Measurements from ENCODE around the gene MED6.

MED6 gene

DNA sequence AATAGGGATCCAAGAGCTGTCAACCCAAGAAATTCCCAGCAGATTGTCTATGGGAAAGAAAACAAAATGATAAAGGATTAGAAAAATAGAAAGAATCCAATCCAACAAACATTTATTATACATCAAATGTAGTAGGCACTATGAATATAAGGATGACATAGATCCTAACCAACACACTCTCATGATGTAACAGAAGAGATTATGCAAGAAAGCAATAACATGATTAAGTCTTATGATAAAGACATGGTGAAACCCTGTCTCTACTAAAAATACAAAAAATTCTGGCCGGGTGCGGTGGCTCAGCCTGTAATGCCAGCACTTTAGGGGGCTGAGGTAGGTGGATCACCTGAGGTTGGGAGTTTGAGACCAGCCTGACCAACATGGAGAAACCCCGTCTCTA, 2.7 kb downstream of the MED6 start:
- no peak for DNase-seq (ENCODE audit: low read depth in 2 of 2)

DNA sequence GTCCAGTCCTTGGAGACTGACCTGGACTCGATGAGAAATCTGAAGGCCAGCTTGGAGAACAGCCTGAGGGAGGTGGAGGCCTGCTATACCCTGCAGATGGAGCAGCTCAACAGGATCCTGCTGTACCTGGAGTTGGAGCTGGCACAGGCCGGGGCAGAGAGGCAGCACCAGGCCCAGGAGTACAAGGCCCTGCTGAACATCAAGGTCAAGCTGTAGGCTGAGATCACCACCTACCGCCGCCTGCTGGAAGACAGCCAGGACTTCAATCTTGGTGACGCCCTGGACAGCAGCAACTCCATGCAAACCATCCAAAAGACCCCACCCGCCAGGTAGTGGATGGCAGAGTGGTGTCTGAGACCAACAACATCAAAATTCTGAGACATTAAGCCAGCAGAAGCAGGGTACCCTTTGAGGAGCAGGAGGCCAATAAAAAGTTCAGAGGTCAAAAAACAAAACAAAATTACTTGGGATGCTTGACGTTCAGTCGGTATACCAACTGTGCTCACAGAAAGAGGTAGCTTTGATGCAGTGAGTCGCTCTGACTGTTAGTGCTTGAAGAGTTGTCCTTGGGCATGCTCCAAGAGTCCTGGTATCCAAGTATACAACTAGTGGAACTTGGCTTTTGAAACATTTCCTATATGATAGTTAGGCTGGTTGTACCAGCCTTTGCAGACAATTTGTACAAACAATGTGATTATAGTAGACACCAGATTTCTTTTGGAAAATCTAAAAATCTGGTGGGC, 4.8 kb downstream of the MED6 start:
- no peak for DNase-seq (ENCODE audit: low read depth in 2 of 2)

DNA sequence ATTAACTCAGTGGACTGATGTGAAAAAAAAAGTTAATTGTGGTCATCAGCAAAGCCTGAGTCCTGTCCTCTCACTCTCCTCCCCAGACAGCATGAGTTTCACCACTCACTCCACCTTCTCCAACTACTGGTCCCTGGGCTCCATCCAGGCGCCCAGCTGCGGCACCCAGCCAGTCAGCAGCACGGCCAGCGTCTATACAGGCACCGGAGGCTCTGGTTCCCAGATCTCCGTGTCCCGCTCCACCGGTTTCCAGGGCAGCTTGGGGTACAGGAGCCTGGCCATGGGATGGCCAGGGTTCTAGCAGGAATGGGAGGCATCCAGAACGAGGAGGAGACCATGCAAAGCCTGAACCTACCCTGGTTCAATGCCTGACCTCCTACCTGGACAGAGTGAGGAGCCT, 6.0 kb downstream of the MED6 start:
- DNase-seq (ENCODE audit: low read depth in 2 of 2) = no peak

DNA sequence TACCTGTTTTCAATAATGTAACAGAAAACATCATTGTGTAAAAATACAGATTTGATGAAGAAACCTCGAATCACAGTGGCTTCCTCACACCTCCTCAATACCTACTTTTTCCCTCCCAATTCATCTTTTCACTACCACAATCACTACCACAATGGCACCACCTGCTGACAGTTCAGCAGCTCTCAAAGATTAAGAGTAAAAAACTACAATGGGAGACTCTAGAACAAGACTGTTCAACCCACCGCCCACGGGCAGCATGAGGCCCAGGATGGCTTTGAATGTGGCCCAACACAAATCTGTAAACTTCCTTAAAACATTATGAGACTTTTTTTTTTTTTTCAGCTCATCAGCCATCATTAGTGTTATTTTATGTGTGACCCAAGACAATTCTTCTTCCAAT, 15.2 kb downstream of the MED6 start:
- DNase-seq (ENCODE audit: low read depth in 2 of 2) = peak in 1 of 2 donors; percentile 2

DNA sequence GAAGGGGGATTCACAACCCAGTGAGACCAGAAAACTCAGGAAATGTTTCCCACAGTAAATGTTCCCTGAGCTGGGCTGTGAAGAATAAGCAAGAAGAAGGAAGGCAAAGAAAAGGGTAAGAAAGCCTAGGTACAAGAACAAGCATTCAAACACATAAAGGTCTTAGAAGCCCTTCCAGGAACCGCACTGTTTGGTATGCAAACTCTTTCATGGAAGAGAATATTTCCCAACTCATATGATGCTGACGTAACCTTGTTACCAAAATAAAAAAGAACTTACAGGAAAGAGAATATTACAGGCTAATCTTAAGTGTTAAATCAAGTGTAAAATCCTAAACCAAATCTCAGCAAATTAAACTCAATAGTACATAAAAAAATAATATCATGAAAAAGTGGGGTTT, 23.6 kb downstream of the MED6 start:
- no peak for DNase-seq (ENCODE audit: low read depth in 2 of 2)

DNA sequence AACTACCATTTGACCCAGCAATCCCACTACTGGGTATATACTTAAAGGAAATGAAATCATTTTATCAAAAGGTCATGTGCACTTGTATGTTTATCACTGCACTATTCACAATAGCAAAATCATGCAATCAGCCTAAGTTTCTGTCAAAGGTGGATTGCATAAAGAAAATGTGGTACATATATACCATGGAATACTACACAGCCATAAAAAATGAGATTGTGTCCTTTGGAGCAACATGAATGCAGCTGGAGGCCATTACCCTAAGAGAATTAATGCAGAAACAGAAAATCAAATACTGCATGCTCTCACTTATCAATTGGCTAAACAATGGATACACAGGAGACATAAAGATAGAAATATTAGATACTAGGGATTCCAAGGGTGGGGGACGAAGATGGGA, 27.4 kb downstream of the MED6 start:
- DNase-seq (ENCODE audit: low read depth in 2 of 2) = no peak

DNA sequence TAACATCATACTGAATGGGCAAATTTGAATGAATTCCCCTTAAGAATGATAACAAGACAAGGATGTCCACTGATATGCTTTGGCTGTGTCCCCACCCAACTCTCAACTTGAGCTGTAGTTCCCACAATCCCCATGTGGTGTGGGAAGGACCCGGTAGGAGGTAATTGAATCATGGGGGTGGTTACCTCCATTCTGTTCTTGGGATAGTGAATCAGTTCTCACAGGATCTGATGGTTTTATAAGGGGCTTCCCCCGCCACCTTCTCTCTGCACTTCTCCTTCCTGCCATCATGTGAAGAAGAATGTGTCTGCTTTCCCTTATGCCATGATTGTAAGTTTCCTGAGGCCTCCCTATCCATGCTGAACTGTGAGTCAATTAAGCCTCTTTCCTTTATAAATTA, 29.3 kb downstream of the MED6 start:
- DNase-seq (ENCODE audit: low read depth in 2 of 2) = no peak

DNA sequence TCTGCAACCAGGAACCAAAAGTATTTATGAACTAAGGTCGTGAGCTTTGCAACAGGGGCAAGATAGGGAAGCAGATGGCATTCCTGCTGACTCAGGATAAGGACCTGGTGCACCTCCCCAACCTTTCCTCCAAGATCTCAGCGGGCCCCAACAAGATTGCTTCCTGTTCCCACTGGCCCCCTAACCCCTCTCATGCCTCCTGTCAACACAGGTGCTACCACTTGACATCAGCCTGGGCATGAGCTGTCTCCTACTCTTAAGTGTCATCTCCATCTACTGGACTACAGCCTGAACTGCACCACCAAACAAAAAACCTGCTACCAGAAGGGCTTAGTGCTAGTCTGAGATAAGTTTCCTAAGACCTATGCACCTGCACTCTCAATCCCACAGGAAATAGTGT, 32.7 kb downstream of the MED6 start:
- DNase-seq (ENCODE audit: low read depth in 2 of 2) = peak; percentile 3 to 12

DNA sequence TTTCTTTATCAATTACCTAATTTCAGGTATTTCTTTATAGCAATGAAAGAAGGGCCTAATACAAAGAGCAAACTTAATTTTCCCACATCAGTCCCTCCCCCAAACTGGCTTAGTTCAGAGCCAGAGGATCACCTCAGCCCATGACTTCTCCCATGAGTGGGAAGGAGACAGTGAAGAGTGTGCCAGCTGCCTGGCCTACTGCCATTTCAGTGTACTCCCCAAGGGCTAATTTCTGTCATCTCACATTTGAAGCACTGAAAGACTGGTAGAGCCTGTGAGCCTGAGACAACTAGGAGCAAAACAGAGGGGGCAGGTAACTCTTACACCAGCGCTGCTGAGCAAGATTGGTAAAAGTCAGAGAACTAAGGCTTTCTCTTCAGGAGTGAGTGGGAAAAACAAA, 36.6 kb downstream of the MED6 start:
- DNase-seq (ENCODE audit: low read depth in 2 of 2) = no peak

DNA sequence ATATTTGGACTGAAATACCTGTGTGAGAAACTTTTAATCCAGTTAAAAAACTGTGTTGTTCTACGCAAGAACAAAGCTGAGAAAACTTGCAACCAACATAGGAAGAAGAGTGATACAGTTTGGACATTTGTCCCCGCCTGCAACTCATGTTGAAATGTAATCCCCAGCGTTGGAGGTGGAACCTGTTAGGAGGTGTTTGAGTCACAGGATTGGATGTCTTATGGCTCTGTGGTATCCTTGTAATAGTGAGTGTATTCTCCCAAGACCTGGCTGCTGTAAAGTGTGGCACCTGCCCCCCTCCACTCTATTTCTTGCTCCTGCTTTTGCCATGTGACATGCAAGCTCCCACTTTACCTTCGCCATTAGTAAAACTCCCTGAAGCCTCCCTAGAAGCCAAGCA, 37.0 kb downstream of the MED6 start:
- no peak for DNase-seq (ENCODE audit: low read depth in 2 of 2)

DNA sequence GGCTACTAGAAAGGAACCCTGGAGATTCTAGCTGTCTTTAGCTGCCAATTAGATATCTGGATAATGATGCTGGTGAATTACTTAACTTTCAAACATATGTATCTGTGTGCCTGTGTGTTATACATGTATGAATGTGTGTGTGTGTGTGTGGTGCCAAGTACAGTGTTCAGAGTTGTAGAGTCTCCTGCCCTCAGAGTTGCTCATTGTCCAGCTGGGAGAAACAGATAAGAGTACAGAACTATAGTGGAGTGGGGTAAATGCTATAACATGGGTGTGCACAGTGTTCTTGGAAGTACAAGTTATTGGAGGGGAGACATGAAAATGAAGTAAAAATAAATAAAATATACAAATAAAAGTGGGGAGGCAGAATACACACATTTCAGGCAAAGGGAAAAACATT, 42.1 kb downstream of the MED6 start:
- DNase-seq (ENCODE audit: low read depth in 2 of 2) = no peak

DNA sequence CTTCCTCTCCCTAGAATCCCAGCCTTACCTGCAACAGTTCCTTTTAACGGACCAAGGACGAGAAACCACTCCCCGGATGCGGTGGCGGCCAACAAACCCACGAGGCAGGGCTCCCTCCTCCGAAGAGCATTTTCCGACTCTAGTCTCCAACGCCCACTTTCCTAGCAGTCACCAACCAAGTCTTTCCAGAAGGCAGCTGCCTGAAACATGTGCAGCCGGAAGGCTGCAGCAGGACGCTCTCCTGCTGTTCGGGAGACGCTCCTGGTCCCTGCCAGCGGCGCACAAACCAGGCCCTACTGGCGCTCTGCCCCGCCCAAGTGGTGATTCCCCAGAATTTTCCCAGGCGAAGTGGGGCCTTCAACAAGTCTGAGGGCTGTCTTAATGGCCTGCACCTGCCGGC, 44.6 kb downstream of the MED6 start:
- DNase-seq (ENCODE audit: low read depth in 2 of 2) = no peak

DNA sequence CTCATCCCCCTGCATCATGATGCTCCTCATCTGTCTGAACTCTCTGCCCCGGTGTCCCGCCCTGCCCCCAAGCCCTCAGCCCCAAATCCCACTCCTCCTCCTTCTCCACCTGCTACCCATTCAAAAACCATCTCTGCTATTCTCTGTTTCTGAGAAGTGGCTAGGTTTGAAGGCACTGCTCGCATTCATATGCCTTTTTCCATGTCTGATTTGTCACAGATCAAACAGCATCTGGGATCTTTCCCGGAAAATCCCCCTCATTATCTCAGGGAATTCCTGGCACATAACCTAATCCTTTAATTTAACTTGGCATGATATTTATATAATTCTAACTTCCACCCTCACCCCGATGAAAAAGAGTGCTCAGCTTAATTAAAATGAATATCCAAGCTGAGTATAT, 62.4 kb downstream of the MED6 start:
- DNase-seq (ENCODE audit: low read depth in 2 of 2) = no peak

DNA sequence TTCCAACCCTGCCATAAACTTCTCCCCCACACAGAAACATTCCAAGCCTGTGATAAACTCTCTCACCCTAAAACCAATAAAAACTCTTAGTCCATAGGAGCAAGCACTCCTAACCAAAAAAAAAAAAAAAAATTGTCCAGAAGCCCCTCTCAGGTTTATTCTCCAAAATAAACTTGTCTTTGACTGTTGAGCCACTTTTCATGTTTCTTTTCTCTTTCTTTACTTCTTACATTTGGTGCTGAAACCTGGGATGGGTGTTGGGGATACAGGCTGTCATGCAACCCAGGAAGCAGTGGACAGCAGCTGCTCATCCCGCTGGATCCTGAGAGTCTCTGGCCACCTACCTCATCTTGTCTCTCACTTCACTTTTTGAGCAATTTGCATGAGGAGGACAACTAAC, 63.6 kb downstream of the MED6 start:
- DNase-seq (ENCODE audit: low read depth in 2 of 2) = no peak

DNA sequence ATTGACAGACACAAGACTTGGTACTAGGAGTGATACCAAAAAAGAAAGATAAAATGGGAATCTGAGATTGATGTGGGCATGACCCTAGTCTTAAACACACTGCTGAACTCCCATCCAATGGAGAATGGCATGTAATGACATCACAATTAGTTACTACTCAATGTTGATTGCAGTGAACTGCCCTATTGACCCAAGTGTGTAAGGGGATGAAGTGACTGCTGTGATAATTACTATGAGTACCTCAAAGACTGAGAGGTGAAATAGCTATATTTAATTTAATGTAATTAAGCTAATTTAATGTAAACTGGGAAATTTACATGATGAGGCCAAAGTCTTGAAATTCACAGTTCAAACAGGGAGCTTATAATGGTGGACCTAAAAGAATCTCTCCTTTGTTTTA, 65.6 kb downstream of the MED6 start, which contains the start of gene ADAM20:
ADAM20 (minus strand) TSS at position 101 of the 400 bp plus-strand sequence. CDS start 10,247 bp downstream, outside the sequence.
- no peak for DNase-seq (ENCODE audit: low read depth in 2 of 2)
